ENCODE results near the gene USB1.
A peak's percentile ranks its signal among the peaks of the same experiment; 100 is the strongest.

USB1 gene

DNA sequence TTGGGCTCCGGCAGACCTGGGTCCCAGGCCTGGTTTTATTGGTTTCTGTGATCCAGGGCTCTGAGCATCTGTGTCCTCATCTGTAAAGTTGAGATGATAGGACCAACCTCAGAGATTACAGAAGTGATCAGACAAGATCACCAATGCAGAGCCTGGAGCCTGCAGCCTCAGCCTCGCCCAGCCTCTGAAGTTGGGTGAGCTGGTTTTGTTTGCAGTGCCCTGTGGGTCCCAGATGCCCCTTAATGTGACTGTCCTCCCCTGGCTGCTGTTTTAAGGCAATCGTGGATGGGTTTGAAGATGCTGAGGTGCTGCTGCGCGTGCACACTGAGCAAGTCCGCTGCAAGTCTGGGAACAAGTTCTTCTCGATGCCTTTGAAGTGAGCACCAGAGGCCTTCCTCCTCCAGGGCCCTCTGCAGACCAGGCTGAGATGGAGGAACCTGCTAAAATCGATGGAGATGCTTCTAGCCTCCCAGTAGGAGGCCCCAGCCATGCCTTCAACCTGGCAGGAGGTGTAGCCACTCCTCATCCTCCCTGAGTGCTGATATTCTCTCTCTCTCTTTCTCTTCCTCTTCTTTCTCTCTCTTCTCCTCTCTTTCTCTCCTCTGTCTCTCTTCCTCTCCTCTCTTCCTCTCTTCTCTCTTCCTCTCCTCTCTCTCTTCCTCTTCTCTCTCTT is 18.8 kb downstream of the USB1 start:
- DNase-seq (ENCODE audit: low read depth in 3 of 3), result no peak

- peak in 1 of 3 donors; percentile 48 for DNase-seq (ENCODE audit: low read depth in 3 of 3)
Observed at GRCh38 chr16:58020628-58021521, 19.7 kb downstream of the USB1 start.

DNA sequence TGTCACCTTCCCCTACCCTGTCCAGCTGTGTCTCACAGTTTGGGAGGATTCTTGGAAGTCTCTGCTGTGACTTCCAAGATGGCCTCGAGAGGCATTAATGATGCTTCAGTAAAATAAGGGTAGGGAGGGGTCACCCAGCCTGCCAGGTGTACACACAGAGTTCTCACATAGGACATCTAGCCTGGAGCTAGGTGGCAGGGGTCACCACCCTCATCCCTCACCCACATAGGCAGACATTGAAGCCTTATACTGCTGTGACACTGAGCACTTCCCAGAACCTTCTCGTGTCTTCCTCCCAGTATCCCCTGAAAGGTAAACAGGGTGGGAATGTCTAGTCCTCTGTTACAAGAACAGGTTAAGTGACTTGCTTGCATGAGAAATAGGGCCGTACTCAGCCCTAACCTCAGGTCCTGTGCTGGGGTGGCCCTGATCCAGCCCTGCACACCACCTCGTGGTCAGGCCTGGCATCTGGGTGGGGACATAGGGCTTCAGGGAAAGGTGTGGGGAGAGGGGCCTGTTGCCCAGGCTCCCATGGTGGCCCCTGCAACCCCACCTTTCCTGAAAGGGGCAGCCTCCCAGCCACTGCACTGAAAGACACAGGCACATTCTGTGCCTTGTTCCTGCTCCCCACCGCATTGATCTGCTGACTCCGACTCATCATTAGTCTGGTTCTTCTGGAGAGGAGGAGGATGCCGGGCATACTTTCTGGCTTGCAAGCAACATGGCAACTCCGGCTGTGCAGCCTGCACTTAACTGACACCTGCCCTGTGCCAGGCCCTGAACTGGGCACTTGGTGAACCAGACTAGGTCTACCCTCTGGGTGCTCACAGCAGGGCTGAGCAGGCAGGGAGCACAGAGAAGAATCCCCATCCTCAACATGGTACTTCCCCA is 20.7 kb downstream of the USB1 start:
- no peak for DNase-seq (ENCODE audit: low read depth in 3 of 3)

GRCh38 chr16:58022601-58023371 is 21.6 kb downstream of the USB1 start:
- no peak for DNase-seq (ENCODE audit: low read depth in 3 of 3)

DNA sequence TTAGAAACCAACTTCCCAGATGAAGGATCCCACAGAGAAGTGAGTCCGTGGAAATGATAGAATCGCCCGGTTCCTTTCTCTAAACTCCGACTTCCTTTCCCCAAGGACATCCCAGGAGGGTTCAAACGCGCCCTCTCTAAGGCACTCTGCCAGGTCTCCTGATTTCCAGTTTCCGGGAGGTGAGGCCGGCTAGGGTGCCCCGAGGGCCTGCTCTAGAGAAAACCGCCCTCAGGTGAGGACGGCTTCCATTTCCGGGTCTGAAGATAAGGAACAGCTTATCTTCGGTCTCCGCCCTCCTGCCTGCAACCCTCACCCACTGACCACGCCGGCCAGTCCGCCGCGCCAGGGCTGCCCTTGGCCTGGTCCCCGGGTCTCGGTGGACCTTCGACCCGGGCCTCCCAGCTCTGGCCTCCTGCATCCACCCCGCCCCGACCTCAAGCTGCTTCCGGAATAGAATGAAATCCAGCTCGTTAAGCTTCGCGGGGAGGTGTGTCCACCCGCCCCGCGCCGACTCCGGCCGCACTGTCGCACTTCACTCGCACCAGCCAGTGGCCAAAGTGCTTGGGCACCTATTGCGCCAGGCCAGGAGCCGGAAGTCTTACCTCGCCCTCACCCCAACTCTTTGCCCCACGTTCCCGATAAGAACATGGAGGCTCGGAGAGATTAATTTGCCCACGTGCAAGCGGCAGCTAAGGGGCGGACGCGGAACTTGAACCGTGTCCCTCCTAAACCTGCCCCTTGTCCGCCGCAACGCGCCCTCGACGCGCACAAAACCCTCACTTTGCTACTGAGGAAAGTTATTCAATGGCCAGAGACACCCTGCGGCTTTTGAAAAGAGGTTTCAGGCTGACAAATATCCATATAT is 23.5 kb downstream of the USB1 start:
- DNase-seq (ENCODE audit: low read depth in 3 of 3), result no peak

GRCh38 chr16:58025351-58026138 is 24.3 kb downstream of the USB1 start, which contains the start of gene MMP15:
Gene MMP15, plus strand, starts transcription at chr16:58025754. Its CDS starts 597 bp downstream, at chr16:58026351.
- peak; percentile 21 to 50 (median 22) for DNase-seq (ENCODE audit: low read depth in 3 of 3)

- DNase-seq (ENCODE audit: low read depth in 3 of 3), result peak in 1 of 3 donors; percentile 7
Observed at GRCh38 chr16:58026139-58026704, 25.0 kb downstream of the USB1 start.

- DNase-seq (ENCODE audit: low read depth in 3 of 3), result no peak
Observed at GRCh38 chr16:58026705-58027160, 25.5 kb downstream of the USB1 start.

- DNase-seq (ENCODE audit: low read depth in 3 of 3), result no peak
Observed at GRCh38 chr16:58027161-58027915, 26.1 kb downstream of the USB1 start.

- no peak for DNase-seq (ENCODE audit: low read depth in 3 of 3)
Observed at GRCh38 chr16:58027916-58028455, 26.8 kb downstream of the USB1 start.

- no peak for DNase-seq (ENCODE audit: low read depth in 3 of 3)
Observed at GRCh38 chr16:58028541-58029070, 27.4 kb downstream of the USB1 start.

- no peak for DNase-seq (ENCODE audit: low read depth in 3 of 3)
Observed at GRCh38 chr16:58029410-58029809, 28.2 kb downstream of the USB1 start.

DNA sequence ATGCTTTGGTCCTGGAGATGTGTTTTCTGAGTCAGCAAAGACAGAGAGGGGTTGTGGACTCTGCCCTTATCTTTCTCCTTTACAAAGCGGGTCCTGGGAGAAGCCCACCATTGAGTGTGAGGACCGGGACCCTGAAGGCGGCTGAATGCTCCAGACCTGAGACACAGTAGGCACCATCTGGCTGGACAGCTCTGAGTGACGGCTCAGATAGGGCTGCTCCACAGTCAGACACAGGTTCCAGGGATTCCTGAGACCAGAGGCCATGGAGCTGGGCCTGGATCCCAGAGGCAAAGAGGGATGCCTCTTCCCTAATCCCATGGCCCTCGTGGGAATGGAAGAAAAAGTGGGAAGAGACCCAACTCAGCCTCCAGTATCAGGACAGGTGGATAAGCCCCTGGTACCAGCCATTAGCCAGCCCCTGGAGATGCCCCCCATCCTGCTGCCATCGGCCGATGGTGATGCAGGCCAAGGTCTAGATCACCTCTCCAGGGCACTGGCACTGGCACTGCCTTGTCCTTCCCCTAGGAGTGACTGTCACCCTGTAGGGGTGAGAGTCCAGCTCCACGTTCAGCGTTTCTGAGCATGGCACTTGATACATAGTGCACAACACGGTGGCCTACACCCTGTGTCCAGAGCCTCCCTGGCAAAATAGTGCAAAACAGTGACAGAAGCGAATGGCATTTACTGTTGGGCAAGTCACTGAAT is 29.1 kb downstream of the USB1 start:
- DNase-seq (ENCODE audit: low read depth in 3 of 3), result no peak

- DNase-seq (ENCODE audit: low read depth in 3 of 3), result no peak
Observed at GRCh38 chr16:58031016-58031800, 30.0 kb downstream of the USB1 start.

DNA sequence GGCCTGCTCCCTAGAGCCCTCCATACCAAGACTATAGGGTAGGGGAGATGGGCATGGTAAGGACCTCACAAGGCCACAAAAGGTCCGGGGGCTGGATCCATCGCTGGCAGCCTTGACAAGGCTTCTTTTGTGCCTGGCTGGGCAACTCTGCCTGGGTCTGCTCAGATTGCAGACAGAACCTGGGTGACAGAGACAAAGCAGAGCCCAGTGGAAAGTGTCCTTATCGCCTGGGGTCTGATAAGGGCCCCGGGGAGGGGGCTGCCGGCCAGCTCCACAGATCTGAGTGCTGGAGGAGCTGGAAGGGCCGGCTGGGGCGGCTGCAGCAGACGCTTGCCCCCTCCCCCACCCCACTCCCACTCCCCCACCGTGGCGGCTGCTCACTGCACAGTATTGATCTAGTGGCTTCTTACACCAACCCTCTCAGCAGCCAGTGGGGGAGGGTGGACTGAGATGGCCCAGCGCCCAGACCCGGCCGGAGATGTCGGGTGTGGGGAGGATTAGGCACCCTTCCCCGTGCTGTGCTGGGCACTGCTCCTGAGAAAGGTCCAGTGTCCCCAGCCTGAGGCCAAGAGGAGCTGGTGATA is 31.6 kb downstream of the USB1 start:
- no peak for DNase-seq (ENCODE audit: low read depth in 3 of 3)
